Right ventricle myocardium inferior (tissue), 1 donor: ENCODE measurements around the gene DCHS1. TPM values are rescaled to one million over a fixed set of nuclear protein-coding genes. Genes with fewer than 3 reads are reported as not detected.
A peak's percentile ranks its signal among the peaks of the same experiment; 100 is the strongest.

Source experiments
- ATAC-seq: fragments of 200-7000 bp; cut with Tn5 transposase; one replicate; pipeline ENCODE4 v1.9.1; 2020; ENCODE audit warnings: mild to moderate bottlenecking, moderate library complexity
- DNase-seq: peaks from one replicate; pipeline ENCODE4 v3.0.0; 2021; ENCODE audit errors: missing footprints
- intact Hi-C: fragments of 100-400 bp; cut with DNase I; formaldehyde crosslinking; loops from one replicate; pipeline ENCODE4 v1.11.0; 2022
- total RNA-seq: library from RNA; stranded (reverse); fragmentation: NEBNext Ultra II Directional; extraction: Animal tissue kit (Norgen Biotek cat#: 25700); gene quantifications from one replicate; pipeline ENCODE4 v1.2.1, GENCODE V29; 2021
- donor health status: DM: no; HTN: yes; CAD: no; lungs with severe emphysema.

Gene DCHS1
- total RNA-seq, 1 donor from 2014 or later: 10.7 TPM

GRCh38 chr11:6620636-6621035 lies 35.0 kb downstream of the DCHS1 start:
- intact Hi-C loops: loop anchor here (1.0 kb wide), 1 partner anchor 15 kb away; no protein-coding TSS in a partner anchor

GRCh38 chr11:6619004-6619745 lies 36.4 kb downstream of the DCHS1 start, which contains the start of gene TPP1:
Gene TPP1, minus strand, starts transcription at chr11:6619422. Its CDS starts 22 bp downstream, at chr11:6619400.
- peak; percentile 97 for ATAC-seq
- intact Hi-C loops: no loop called here
- DNase-seq: peak; percentile 94

More at GRCh38 chr11:6620636-6621035, 35.0 kb downstream of the DCHS1 start:
- ATAC-seq: no peak
- DNase-seq: no peak

- DNase-seq (no peak), ATAC-seq (no peak)
- intact Hi-C loops: no loop called here
Observed at GRCh38 chr11:6618117-6619003, 37.2 kb downstream of the DCHS1 start.

- ATAC-seq: no peak
- DNase-seq: no peak
- intact Hi-C loops: no loop called here
Observed at GRCh38 chr11:6617315-6617781, 38.3 kb downstream of the DCHS1 start.

GRCh38 chr11:6616596-6617250 lies 38.9 kb downstream of the DCHS1 start:
- DNase-seq: no peak
- no peak for ATAC-seq
- intact Hi-C loops: no loop called here

- DNase-seq (no peak), ATAC-seq (no peak)
- intact Hi-C loops: no loop called here
Observed at GRCh38 chr11:6615882-6616585, 39.6 kb downstream of the DCHS1 start.

GRCh38 chr11:6615046-6615445 lies 40.6 kb downstream of the DCHS1 start:
- ATAC-seq (no peak), DNase-seq (no peak)
- intact Hi-C loops: no loop called here

- ATAC-seq (no peak), DNase-seq (no peak)
- intact Hi-C loops: no loop called here
Observed at GRCh38 chr11:6614446-6614845, 41.2 kb downstream of the DCHS1 start.

GRCh38 chr11:6613496-6613895 lies 42.1 kb downstream of the DCHS1 start:
- intact Hi-C loops: loop anchor here (2.0 kb wide), 1 partner anchor 69 kb away; the partner anchor contains the start of gene MRPL17
- no peak for DNase-seq
- ATAC-seq: no peak

GRCh38 chr11:6612213-6613041 lies 43.2 kb downstream of the DCHS1 start, which contains the start of gene TAF10:
Gene TAF10, minus strand, starts transcription at chr11:6612216. Its CDS starts 27 bp downstream, at chr11:6612189.
- ATAC-seq: peak; percentile 96
- intact Hi-C loops: loop anchor here (2.0 kb wide), 1 partner anchor 70 kb away; the partner anchor contains the start of gene MRPL17

GRCh38 chr11:6611963-6612212 lies 43.7 kb downstream of the DCHS1 start:
- DNase-seq: no peak
- intact Hi-C loops: loop anchor here (2.0 kb wide), 1 partner anchor 71 kb away; the partner anchor contains the start of gene MRPL17
- no peak for ATAC-seq

More at GRCh38 chr11:6612213-6613041, 43.2 kb downstream of the DCHS1 start, which contains the start of gene TAF10:
- DNase-seq: peak; percentile 100

GRCh38 chr11:6611092-6611962 lies 44.3 kb downstream of the DCHS1 start:
- ATAC-seq (peak; percentile 0), DNase-seq (peak; percentile 81)
- intact Hi-C loops: no loop called here

GRCh38 chr11:6610591-6610990 lies 45.0 kb downstream of the DCHS1 start:
- ATAC-seq: no peak
- DNase-seq: peak; percentile 51
- intact Hi-C loops: no loop called here

- intact Hi-C loops: loop anchor here (10.0 kb wide), 1 partner anchor 225 kb away; no protein-coding TSS in a partner anchor
- DNase-seq: peak; percentile 45
Observed at GRCh38 chr11:6609502-6610015, 46.0 kb downstream of the DCHS1 start.

GRCh38 chr11:6608726-6609501 lies 46.7 kb downstream of the DCHS1 start:
- intact Hi-C loops: loop anchor here (10.0 kb wide), 1 partner anchor 224 kb away; no protein-coding TSS in a partner anchor
- DNase-seq (no peak), ATAC-seq (no peak)

More at GRCh38 chr11:6609502-6610015, 46.0 kb downstream of the DCHS1 start:
- ATAC-seq: no peak
